Stomach (tissue), 9 donors: ENCODE measurements around the gene KIF2A. TPM values are rescaled to one million over a fixed set of nuclear protein-coding genes. Genes with fewer than 3 reads are reported as not detected.

Experiments
- DNase-seq, 2 donors: peaks; one replicate each; pipeline versions ENCODE4 v3.0.0 to v3.0.0-alpha.2; 2013 to 2019
- H3K27ac ChIP-seq, 5 donors: fragments of 200-600 bp in 4 of 5; sonication (generic) in 4 of 5; one replicate each; pipeline ENCODE4 v1.5.1; 2013 to 2019; ENCODE audit warnings: mild to moderate bottlenecking in 1 of 5, moderate library complexity in 1 of 5
- H3K27me3 ChIP-seq, 3 donors: fragments of 200-600 bp; sonication (generic); one replicate each; pipeline ENCODE4 v1.5.1; 2017 to 2019; ENCODE audit warnings: mixed run types in 1 of 3
- H3K36me3 ChIP-seq, 4 donors: fragments of 200-600 bp; sonication (generic); 1 replicate in 3 of 4; 2 replicates in 1 of 4; pipeline ENCODE4 v1.5.1; 2016 to 2019
- H3K4me1 ChIP-seq, 4 donors: fragments of 200-600 bp; sonication (generic); one replicate each; pipeline ENCODE4 v1.5.1; 2016 to 2019
- H3K4me3 ChIP-seq, 4 donors: fragments of 200-600 bp; sonication (generic) in 3 of 4; one replicate each; pipeline ENCODE4 v1.5.1; 2016 to 2019; ENCODE audit warnings: mild to moderate bottlenecking in 1 of 4
- H3K9me3 ChIP-seq, 4 donors: fragments of 200-600 bp; sonication (generic); one replicate each; pipeline ENCODE4 v1.5.1; 2016 to 2019
- CTCF ChIP-seq, 7 experiments: fragments of 450-650 bp in 4 of 7; fragments of 200-600 bp in 3 of 7; sonication (generic) in 3 of 7; IDR thresholded peaks; one replicate each; pipeline ENCODE4 v1.5.1; 2016 to 2019; ENCODE audit warnings: antibody characterized with exemption in 7 of 7, control low read depth in 2 of 7, mild to moderate bottlenecking in 1 of 7
- EP300 ChIP-seq: sonication (generic); formaldehyde crosslinking; IDR thresholded peaks from one replicate; pipeline ENCODE4 v1.6.1; 2017; ENCODE audit warnings: antibody characterized with exemption
- POLR2A ChIP-seq, 4 donors: fragments of 450-650 bp; IDR thresholded peaks; one replicate each; pipeline ENCODE4 v1.6.1; 2016; ENCODE audit warnings: antibody characterized with exemption in 4 of 4, control low read depth in 2 of 4, mild to moderate bottlenecking in 1 of 4, moderate library complexity in 1 of 4
- POLR2AphosphoS5 ChIP-seq, 3 donors: sonication (generic); formaldehyde crosslinking; IDR thresholded peaks; one replicate each; pipeline ENCODE4 v1.6.1; 2016; ENCODE audit warnings: antibody characterized with exemption in 3 of 3
- WGBS, 5 donors: extraction: QIAGEN DNeasy Blood & Tissue Kit in 3 of 5; methylation state at CpG; one replicate each; pipeline versions ENCODE4 v1.1.5 to v1.1.7; 2013 to 2018; 5-methylcytosine and 5-hydroxymethylcytosine counted together
- intact Hi-C: fragments of 100-400 bp; cut with DNase I; formaldehyde crosslinking; loops from one replicate; pipeline ENCODE4 v1.15.1; 2023; ENCODE audit warnings: low total_unique reads
- polyA plus RNA-seq, 3 donors: library from polyadenylated mRNA; stranded (reverse); fragments of 200-250 nt; gene quantifications; one replicate each; pipeline ENCODE4 v1.2.3, GENCODE V29; 2013
- total RNA-seq, 5 donors: library from RNA; depleted of rRNA; stranded (reverse); fragments of >200 nt; gene quantifications; one replicate each; pipeline versions ENCODE4 v1.1.0 to v1.2.3, GENCODE V29; 2014 to 2016
- donor health status: healthy with polysubstance abuse.
- donor health status: Bipolar disorder and iron deficiency.
- donor health status: healthy.

The KIF2A gene
- total and polyA plus RNA-seq, 8 donors, result 2.6 to 61.3 (median 9.9) TPM

GRCh38 chr5:62412549-62413329, 106.7 kb downstream of the KIF2A start, which contains the start of gene IPO11:
IPO11 (plus strand) TSS chr5:62412763; CDS start chr5:62437280, 24,517 bp downstream.
- TF ChIP-seq POLR2AphosphoS5 (IDR thresholded peaks at IDR 0.05), result peak; percentile 92 to 99 (median 97)
- TF ChIP-seq EP300, result no peak
- TF ChIP-seq POLR2A (IDR thresholded peaks at IDR 0.05), result peak in 2 of 4 donors; percentile 31 to 52
- Histone ChIP-seq H3K27me3 (no peaks in the 10 kb centered on the region), H3K4me1 (peaks cover 0 to 29% (median 24%) of the 10 kb centered on the region in 4 donors), H3K27ac (peak within 1 kb of the TSS; percentile 46 to 86 (median 80)), H3K4me3 (peak within 1 kb of the TSS; percentile 77 to 100 (median 98)), H3K36me3 (no peaks in the 10 kb centered on the region), H3K9me3 (no peaks in the 10 kb centered on the region)
- peak; percentile 98 to 100 for DNase-seq
- WGBS, 5 donors, result 0 to 1% (median 1%) methylated on average over 66 of the region's 66 CpGs
- intact Hi-C loops, result no loop called here

- Histone ChIP-seq H3K27ac (no peak overlapping the region), H3K9me3 (no peaks in the 10 kb centered on the region), H3K27me3 (no peaks in the 10 kb centered on the region), H3K4me1 (peaks cover 0 to 29% (median 24%) of the 10 kb centered on the region in 4 donors), H3K4me3 (peak overlapping the region; percentile 77 to 100 (median 98)), H3K36me3 (peaks cover 0 to 7% (median 3%) of the 10 kb centered on the region in 4 donors)
- DNase-seq, result no peak
- TF ChIP-seq POLR2AphosphoS5 (IDR thresholded peaks at IDR 0.05) (no peak), POLR2A (IDR thresholded peaks at IDR 0.05) (no peak), EP300 (no peak), CTCF (IDR thresholded peaks at IDR 0.05) (no peak)
- WGBS, 5 donors, result 47 to 64% (median 53%) methylated on average over 3 of the region's 3 CpGs
- intact Hi-C loops, result no loop called here
These were observed 107.7 kb downstream of the KIF2A start for GRCh38 chr5:62413711-62414110.

- DNase-seq, result no peak
- 85 to 95% (median 90%) methylated on average over 4 of the region's 4 CpGs for WGBS, 5 donors
- H3K4me3 ChIP-seq, result no peak overlapping the region
- intact Hi-C loops, result no loop called here
- no peak for TF ChIP-seq CTCF (IDR thresholded peaks at IDR 0.05)
- TF ChIP-seq POLR2A (IDR thresholded peaks at IDR 0.05), result no peak
- TF ChIP-seq EP300, result no peak
- TF ChIP-seq POLR2AphosphoS5 (IDR thresholded peaks at IDR 0.05), result no peak
- H3K9me3 ChIP-seq, result no peaks in the 10 kb centered on the region
- H3K27me3 ChIP-seq, result no peaks in the 10 kb centered on the region
- peaks cover 0 to 26% (median 17%) of the 10 kb centered on the region in 4 donors for H3K4me1 ChIP-seq
- H3K36me3 ChIP-seq, result peaks cover 0 to 7% (median 3%) of the 10 kb centered on the region in 4 donors
- H3K27ac ChIP-seq, result no peak overlapping the region
These were observed 112.6 kb downstream of the KIF2A start for GRCh38 chr5:62418462-62419076.

GRCh38 chr5:62419609-62420008, 113.6 kb downstream of the KIF2A start:
- DNase-seq, result no peak
- no peaks in the 10 kb centered on the region for H3K9me3 ChIP-seq
- peaks cover 0 to 16% (median 8%) of the 10 kb centered on the region in 4 donors for H3K4me1 ChIP-seq
- WGBS, 5 donors, result 95 to 100% (median 97%) methylated on average over 3 of the region's 3 CpGs
- intact Hi-C loops, result no loop called here
- H3K4me3 ChIP-seq, result no peak overlapping the region
- TF ChIP-seq POLR2AphosphoS5 (IDR thresholded peaks at IDR 0.05) (no peak), EP300 (no peak), POLR2A (IDR thresholded peaks at IDR 0.05) (no peak), CTCF (IDR thresholded peaks at IDR 0.05) (no peak)
- peaks cover 0 to 7% (median 3%) of the 10 kb centered on the region in 4 donors for H3K36me3 ChIP-seq
- H3K27me3 ChIP-seq, result no peaks in the 10 kb centered on the region
- H3K27ac ChIP-seq, result no peak overlapping the region
